Stomach smooth muscle (tissue), 2 donors: Measurements from ENCODE around the gene KRT1.

Source experiments
- H3K27ac ChIP-seq: one replicate; pipeline ENCODE4 v1.7.0; 2013; ENCODE audit warnings: mild to moderate bottlenecking, low read length, inconsistent platforms
- H3K27me3 ChIP-seq, 2 donors: one replicate each; pipeline ENCODE4 v1.7.0; 2013; ENCODE audit warnings: low read length in 2 of 2; ENCODE audit not compliant: insufficient read depth in 2 of 2, control insufficient read depth in 1 of 2
- H3K36me3 ChIP-seq, 2 donors: one replicate each; pipeline ENCODE4 v1.7.0; 2013; ENCODE audit warnings: low read length in 2 of 2; ENCODE audit not compliant: control insufficient read depth in 2 of 2, insufficient read depth in 2 of 2
- H3K4me1 ChIP-seq: one replicate; pipeline ENCODE4 v1.7.0; 2013; ENCODE audit warnings: low read length; ENCODE audit not compliant: control insufficient read depth, insufficient read depth
- H3K4me3 ChIP-seq, 2 donors: one replicate each; pipeline ENCODE4 v1.7.0; 2013; ENCODE audit warnings: low read length in 2 of 2
- H3K9ac ChIP-seq, 2 donors: one replicate each; pipeline ENCODE4 v1.7.0; 2013; ENCODE audit warnings: low read length in 2 of 2, mild to moderate bottlenecking in 1 of 2
- H3K9me3 ChIP-seq, 2 donors: one replicate each; pipeline ENCODE4 v1.7.0; 2013; ENCODE audit warnings: low read length in 2 of 2; ENCODE audit not compliant: control insufficient read depth in 2 of 2
- donor health status: healthy.
- donor health status: Pancreatic carcinoma.

Gene KRT1

DNA sequence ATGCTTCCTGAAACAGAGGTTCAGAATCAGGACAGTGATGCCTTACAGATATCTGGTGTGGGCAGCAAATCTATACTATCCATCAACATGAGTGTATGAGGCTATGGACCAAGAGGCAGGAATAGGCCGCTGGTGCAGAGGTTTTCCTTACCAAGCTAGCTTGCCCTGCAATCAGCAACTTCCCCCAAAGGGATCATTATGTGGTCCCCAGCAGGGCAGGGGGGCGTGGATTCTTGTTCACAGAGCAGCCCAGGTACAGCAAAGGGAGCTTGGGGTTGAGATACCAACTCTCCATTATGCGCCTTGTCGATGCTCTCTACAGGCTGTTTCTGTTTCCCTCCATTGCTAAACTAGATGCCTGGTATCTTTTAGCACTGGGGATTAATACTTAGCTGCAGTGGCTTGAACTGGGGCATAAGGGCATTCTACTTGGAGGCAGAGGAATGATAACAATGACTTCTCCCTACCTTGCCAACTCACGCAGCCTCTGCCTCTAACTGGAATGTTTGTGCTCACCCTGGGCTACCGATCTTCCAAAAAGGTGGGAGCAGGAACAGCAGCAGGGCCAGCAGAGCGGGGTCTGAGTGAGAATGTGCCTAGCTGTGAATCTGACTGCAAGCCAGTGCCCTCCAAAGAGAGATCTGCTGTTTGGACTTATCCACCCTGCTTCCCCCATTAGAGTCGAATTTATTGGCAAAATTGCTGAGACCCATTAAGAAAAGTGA is 10.3 kb upstream of the KRT1 start:
- no peaks in the 10 kb centered on the region for H3K9me3 ChIP-seq
- H3K9ac ChIP-seq, result peak overlapping the region in 1 of 2 donors; percentile 42
- H3K27me3 ChIP-seq, result peaks cover 6 to 52% of the 10 kb centered on the region in 2 donors
- H3K4me1 ChIP-seq, result peaks cover 13% of the 10 kb centered on the region
- peak overlapping the region; percentile 57 to 69 for H3K4me3 ChIP-seq
- H3K36me3 ChIP-seq, result no peaks in the 10 kb centered on the region
- H3K27ac ChIP-seq, result no peak overlapping the region

DNA sequence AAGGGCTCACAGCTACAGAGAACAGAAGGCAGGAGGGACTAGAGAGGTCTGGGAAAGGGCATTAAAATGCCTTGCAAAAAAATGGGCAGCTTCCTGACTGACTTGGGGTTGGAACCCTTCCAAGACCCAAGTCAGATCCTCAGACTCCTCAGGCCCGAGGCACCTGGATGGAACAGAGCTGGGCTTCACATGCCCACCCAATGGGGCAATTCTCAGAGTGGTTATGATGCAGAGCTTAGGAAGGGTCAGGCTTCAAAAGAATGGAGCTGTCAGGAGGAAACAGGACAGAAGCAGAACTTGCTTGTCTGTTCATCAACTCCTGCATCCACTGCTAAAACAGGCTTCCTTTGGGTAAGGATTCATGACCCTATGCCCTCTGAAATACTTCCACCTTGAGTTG is 9.7 kb upstream of the KRT1 start:
- peaks cover 13% of the 10 kb centered on the region for H3K4me1 ChIP-seq
- no peak overlapping the region for H3K9ac ChIP-seq
- peaks cover 4 to 53% of the 10 kb centered on the region in 2 donors for H3K27me3 ChIP-seq
- no peaks in the 10 kb centered on the region for H3K9me3 ChIP-seq
- H3K27ac ChIP-seq, result no peak overlapping the region
- H3K4me3 ChIP-seq, result no peak overlapping the region
- no peaks in the 10 kb centered on the region for H3K36me3 ChIP-seq

DNA sequence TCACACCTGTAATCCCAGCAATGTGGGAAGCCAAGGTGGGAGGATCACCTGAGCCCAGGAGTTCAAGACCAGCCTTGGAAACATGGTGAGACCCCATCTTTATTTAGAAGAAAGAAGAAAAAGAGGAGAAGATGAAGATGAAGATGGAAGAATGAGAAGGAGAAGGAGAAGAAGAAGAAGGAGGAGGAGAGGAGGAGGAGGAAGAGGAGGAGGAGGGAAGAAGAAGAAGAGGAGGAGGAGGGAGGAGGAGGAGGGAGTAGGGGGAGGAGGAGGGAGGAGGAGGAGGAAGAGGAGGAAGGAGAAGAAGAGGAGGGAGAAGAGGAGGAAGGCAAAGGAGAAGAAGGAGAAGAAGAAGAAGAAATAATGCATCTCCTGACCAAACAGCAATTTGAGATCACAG is 9.0 kb upstream of the KRT1 start:
- Histone ChIP-seq H3K9ac (no peak overlapping the region), H3K9me3 (no peaks in the 10 kb centered on the region), H3K4me3 (no peak overlapping the region), H3K4me1 (peaks cover 13% of the 10 kb centered on the region), H3K27ac (no peak overlapping the region), H3K27me3 (peaks cover 4 to 53% of the 10 kb centered on the region in 2 donors), H3K36me3 (no peaks in the 10 kb centered on the region)

DNA sequence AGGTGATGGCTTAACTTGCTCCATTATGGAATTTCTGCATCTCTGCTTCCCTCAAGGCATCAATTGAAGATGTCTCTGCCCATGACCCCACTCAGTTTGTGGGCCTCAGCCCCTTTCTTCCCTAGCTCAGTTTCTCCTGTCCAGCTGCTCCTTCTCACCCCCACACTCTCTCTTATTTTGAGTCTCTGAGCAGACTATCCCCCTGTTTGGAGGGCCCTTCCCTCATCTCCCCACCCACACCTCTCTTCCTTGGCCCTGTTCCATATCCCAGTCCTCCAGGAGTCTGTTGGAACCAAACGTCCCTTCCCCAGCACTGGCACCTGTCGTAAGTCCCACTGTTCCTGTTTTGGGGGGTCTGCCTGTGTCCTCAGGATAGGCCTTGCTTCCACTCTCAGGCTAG is 8.3 kb upstream of the KRT1 start:
- no peaks in the 10 kb centered on the region for H3K36me3 ChIP-seq
- H3K27me3 ChIP-seq, result peaks cover 4 to 53% of the 10 kb centered on the region in 2 donors
- H3K4me3 ChIP-seq, result no peak overlapping the region
- no peaks in the 10 kb centered on the region for H3K9me3 ChIP-seq
- H3K27ac ChIP-seq, result no peak overlapping the region
- peaks cover 13% of the 10 kb centered on the region for H3K4me1 ChIP-seq
- no peak overlapping the region for H3K9ac ChIP-seq

DNA sequence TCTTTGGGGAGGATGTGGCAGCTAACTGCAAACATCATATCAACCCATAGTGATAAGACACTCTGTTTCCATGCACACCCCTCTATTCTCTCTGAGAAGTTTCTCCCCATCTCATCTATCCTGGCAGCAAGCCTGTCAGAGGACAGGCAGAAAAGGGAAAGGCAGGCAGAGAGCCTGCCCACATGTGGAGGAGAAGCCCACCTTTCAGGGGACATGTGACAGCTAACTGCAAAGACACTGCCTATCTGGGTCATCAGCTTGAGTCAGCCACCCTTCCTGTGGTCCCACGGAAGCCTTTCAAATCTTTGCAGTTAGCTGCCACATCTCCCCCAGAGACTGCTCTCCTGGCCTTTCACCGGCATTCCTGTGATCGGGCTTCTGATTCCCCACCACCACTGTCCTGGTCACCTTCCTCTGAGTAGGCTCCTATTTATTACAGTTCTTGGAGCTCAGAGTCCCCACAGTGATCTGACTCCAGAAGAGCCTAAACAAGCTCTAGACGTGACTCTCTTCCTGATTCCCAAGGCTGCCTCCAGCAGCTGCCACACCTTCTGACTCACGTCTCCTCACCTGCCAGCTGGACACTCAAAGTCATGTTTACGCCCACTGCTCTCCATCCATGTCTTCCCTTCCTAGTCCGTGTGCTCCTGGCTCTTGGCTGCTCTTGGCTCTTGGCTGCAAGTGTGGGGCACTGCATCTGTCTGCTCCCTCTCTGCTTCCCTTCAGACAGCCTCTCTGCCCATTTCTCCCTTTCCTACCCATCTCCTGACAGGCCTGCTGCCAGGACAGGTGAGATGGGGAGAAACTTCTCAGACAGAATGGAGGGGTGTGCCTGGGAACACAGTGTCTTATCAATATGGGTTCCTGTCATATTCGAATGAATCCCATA is 7.5 kb upstream of the KRT1 start:
- H3K4me1 ChIP-seq, result peaks cover 13% of the 10 kb centered on the region
- no peaks in the 10 kb centered on the region for H3K36me3 ChIP-seq
- H3K9me3 ChIP-seq, result no peaks in the 10 kb centered on the region
- H3K27me3 ChIP-seq, result peaks cover 4 to 46% of the 10 kb centered on the region in 2 donors
- H3K27ac ChIP-seq, result no peak overlapping the region
- no peak overlapping the region for H3K9ac ChIP-seq
- no peak overlapping the region for H3K4me3 ChIP-seq

DNA sequence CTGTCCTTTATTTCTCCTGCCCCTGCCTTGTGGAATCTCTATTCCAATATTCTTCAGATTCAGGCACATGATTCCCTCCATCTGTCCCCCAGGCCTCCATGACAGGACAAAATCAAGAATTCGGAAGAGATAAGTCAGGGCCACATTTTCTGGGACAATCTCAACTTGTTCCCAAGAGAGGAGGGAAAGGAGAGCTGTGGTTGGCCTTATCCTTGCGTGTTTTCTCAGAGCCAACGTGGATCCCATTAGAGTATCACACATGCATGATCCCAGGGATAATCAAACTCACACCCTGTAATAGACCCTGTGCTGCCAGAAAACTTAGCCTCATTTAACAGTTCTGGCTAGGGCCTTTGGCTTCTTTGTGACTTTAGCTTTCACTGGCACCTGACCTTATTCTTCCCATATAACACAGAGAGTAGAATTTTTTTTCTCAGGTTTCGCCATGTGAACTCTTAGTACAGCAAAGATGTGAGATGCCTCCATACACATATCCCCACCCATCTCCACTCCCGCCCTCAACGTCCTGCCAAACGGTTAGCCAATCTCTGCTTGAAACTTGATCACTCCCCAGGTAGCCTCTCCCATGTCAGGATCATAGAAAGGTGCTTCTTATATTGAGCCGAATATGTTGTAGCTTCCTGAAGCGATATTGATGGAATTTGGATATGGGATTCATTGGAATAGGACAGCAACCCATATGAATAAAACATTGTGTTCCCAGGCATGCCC is 6.7 kb upstream of the KRT1 start:
- Histone ChIP-seq H3K27me3 (peaks cover 4 to 42% of the 10 kb centered on the region in 2 donors), H3K27ac (no peak overlapping the region)

DNA sequence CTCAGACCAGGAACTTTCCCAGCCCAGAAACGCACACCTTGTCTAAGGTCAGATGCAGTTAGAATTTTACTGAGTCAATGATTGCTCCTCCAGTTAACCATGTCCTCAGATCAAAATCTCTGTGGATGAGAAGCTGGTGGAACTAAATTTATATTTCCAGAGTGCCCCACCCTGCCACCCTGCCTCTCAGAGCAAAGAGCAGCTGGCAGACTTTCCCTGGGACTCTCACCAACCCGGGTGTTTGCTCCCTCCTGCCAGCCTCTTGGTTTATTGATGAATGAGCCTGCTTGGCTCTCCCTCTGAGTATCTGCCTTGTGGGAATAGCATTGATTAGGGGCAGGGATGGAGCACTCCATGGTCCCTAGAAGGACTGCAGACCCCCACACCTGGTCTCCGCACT is 5.9 kb upstream of the KRT1 start:
- no peak overlapping the region for H3K4me3 ChIP-seq
- peaks cover 9% of the 10 kb centered on the region for H3K4me1 ChIP-seq
- no peaks in the 10 kb centered on the region for H3K36me3 ChIP-seq
- no peaks in the 10 kb centered on the region for H3K9me3 ChIP-seq
- H3K27me3 ChIP-seq, result peaks cover 4 to 41% of the 10 kb centered on the region in 2 donors
- H3K27ac ChIP-seq, result no peak overlapping the region
- no peak overlapping the region for H3K9ac ChIP-seq

More for the DNA sequence above, 6.7 kb upstream of the KRT1 start:
- H3K4me3 ChIP-seq, result no peak overlapping the region
- peaks cover 13% of the 10 kb centered on the region for H3K4me1 ChIP-seq
- H3K9me3 ChIP-seq, result no peaks in the 10 kb centered on the region
- H3K36me3 ChIP-seq, result no peaks in the 10 kb centered on the region
- no peak overlapping the region for H3K9ac ChIP-seq

DNA sequence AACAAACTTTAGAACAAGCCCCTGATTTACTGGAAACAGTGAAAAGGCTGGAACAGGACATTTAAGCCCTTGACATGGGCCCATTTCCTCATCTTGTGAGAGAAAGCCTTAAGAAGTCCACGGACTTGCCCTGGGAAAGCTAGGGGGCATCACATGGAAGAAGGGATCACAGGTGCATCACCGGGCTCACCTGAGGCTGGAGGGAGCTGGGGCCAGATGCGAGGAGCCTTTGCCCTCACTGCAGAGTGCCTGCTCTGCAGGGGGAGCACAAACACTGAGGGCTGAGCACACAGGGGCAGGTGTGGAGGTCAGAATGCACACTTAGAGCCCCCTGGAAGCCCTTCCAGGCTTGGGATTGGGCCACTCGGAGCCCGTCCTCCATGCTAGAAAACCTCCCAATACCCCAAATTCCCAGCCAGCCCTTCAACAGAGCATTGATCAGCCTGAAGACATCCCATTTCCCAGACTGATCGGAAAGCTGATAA is 5.2 kb upstream of the KRT1 start:
- H3K4me3 ChIP-seq, result no peak overlapping the region
- no peak overlapping the region for H3K27ac ChIP-seq
- peaks cover 4% of the 10 kb centered on the region for H3K4me1 ChIP-seq
- no peaks in the 10 kb centered on the region for H3K36me3 ChIP-seq
- no peaks in the 10 kb centered on the region for H3K9me3 ChIP-seq
- peaks cover 4 to 37% of the 10 kb centered on the region in 2 donors for H3K27me3 ChIP-seq
- H3K9ac ChIP-seq, result no peak overlapping the region

DNA sequence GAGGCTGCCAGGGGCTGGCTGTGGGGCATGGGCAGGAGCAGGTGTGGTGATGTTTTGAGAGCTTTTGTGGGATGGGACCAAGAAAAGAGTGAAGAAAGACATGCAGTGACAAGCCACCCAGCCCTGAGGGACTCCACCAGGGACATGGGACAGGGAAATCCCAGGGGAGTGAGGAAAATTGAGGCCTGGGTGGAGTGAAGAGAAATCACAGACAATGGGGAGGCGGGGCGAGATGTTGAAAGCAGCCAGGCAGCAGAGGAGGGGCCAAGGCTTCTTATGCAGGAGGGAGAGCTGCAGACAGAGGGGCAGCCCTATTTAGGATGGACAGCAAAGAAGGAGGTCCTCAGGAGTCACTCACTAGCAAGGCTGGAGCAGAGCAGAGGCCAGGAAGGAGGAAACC is 4.2 kb upstream of the KRT1 start:
- H3K9me3 ChIP-seq, result no peaks in the 10 kb centered on the region
- no peak overlapping the region for H3K9ac ChIP-seq
- H3K4me3 ChIP-seq, result no peak overlapping the region
- no peaks in the 10 kb centered on the region for H3K36me3 ChIP-seq
- H3K27ac ChIP-seq, result no peak overlapping the region
- no peaks in the 10 kb centered on the region for H3K4me1 ChIP-seq
- peaks cover 4 to 31% of the 10 kb centered on the region in 2 donors for H3K27me3 ChIP-seq

DNA sequence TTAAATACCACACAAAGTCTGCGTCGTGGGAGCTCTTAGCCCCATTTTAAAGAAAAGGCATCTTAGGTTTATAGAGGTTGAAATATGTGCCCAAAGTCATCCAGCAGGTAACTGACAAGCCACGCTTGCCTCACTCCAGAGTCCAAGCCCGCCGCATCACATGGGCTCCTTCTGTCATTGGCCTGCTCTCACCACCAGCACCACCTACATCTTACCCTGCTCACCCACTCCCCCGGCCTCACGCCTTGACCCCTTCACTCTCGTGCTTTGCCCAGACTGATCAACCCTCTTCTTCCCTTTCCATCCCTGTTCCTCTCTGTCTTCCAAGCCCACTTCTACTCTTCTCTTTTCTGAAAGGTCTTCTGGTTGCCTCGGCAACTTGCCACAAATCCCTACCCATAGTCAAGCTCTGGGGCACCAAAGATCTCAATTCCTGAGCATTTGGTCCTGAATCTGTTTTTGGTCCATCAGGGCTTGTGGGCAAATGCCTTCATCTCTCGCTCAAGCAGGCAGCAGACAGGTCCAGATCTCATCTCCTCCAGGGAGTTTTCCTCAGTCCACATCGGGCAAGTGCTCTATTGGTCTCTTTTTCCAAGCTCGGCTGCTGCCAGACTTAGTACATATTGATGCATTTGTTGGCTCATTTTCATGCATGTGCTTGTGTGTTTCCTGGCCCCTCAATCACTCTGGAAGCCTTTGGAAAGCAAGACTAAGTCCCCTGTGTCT is 3.5 kb upstream of the KRT1 start:
- peaks cover 4 to 31% of the 10 kb centered on the region in 2 donors for H3K27me3 ChIP-seq
- H3K4me3 ChIP-seq, result no peak overlapping the region
- no peak overlapping the region for H3K27ac ChIP-seq
- H3K9ac ChIP-seq, result no peak overlapping the region
- H3K9me3 ChIP-seq, result no peaks in the 10 kb centered on the region
- no peaks in the 10 kb centered on the region for H3K4me1 ChIP-seq
- H3K36me3 ChIP-seq, result no peaks in the 10 kb centered on the region
